Uterus (tissue), 2 donors: ENCODE data around the gene CHMP6.

ENCODE experiments used
- POLR2A ChIP-seq, 2 donors: fragments of 450-650 bp; IDR thresholded peaks; one replicate each; pipeline ENCODE4 v1.6.1; 2016; ENCODE audit warnings: antibody characterized with exemption in 2 of 2, mild to moderate bottlenecking in 1 of 2, moderate library complexity in 1 of 2
- TF ChIP-seq, protein P1 (sequence below), 4 experiments: fragments of 200-600 bp in 2 of 4; fragments of 450-650 bp in 2 of 4; sonication (generic) in 2 of 4; IDR thresholded peaks; one replicate each; pipeline ENCODE4 v1.5.1; 2016 to 2019; ENCODE audit warnings: antibody characterized with exemption in 4 of 4, mild to moderate bottlenecking in 2 of 4, moderate library complexity in 1 of 4

DNA sequence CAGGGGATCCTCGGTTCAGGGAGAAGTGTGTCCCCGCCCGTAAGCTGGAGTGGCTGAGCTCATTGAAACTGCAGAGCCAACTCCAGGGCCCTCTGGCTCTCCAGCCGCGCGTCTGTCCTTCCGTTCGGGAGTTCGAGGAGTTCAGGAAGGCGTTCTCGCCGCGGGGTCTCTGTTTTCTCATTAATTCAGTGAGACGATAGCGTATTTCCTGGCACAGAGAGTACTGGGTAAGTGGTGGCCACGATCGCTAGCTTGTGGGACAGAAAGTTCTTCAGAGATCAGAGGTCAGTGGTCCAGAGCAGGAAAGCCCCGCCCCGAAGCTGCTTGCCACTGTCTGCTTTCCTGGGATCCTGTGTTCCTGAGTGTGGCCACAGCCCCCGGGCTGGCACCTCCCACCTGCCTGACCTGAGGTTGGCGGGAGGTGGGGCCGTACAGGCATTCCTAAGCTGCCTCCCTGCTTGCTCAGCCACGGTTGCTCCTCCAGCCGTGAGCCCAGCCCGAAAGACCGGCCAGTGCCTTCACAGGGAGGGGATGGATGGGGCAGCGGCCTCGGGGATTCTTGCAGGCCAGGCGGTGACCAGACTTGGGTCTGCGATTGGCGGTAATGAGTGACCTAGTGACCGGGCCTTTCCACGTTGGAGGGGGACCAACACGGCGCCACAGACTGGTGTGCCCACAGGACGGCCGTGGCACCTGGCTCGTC, 52.2 kb downstream of the CHMP6 start:
- TF ChIP-seq POLR2A (IDR thresholded peaks at IDR 0.05) = no peak
- TF ChIP-seq, protein P1, sequence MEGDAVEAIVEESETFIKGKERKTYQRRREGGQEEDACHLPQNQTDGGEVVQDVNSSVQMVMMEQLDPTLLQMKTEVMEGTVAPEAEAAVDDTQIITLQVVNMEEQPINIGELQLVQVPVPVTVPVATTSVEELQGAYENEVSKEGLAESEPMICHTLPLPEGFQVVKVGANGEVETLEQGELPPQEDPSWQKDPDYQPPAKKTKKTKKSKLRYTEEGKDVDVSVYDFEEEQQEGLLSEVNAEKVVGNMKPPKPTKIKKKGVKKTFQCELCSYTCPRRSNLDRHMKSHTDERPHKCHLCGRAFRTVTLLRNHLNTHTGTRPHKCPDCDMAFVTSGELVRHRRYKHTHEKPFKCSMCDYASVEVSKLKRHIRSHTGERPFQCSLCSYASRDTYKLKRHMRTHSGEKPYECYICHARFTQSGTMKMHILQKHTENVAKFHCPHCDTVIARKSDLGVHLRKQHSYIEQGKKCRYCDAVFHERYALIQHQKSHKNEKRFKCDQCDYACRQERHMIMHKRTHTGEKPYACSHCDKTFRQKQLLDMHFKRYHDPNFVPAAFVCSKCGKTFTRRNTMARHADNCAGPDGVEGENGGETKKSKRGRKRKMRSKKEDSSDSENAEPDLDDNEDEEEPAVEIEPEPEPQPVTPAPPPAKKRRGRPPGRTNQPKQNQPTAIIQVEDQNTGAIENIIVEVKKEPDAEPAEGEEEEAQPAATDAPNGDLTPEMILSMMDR (IDR thresholded peaks at IDR 0.05) = no peak
